ENCODE results near the gene PRPF8. TPM values are rescaled to one million over a fixed set of nuclear protein-coding genes. Genes with fewer than 3 reads are reported as not detected.

The PRPF8 gene
- total and polyA plus RNA-seq, 2 of the 13 experiments (the other 11 are each of a cell fraction or from before 2014, with no cell fraction given), result 112 to 179 TPM

- in situ Hi-C loops (cut with HindIII; ENCODE audit: extremely low pct_ligation_motif_present, low pct_unique_long_range_greater_than_20kb) (no loop called here), intact Hi-C loops (cut with micrococcal nuclease; ENCODE audit: unreplicated experiment) (no loop called here)
- no peaks in the 10 kb centered on the region for H4K20me1 ChIP-seq (ENCODE audit: insufficient read depth, low read length)
- H2AFZ ChIP-seq (ENCODE audit: low read length), result no peak overlapping the region
- H3K36me3 ChIP-seq (replicated peaks in 1 of 2; ENCODE audit: control insufficient read depth in 1 of 2, insufficient read depth in 2 of 2, low read length in 2 of 2), result no peaks in the 10 kb centered on the region
- DNase-seq (ENCODE audit: low spot score), result no peak
- 73% methylated on average over 6 of the region's 13 CpGs for whole genome bisulfite sequencing (ENCODE audit: low lambda C conversion rate)
- H3K4me1 ChIP-seq (ENCODE audit: insufficient read depth, low read length), result peaks cover 70% of the 10 kb centered on the region
- peak overlapping the region; percentile 79 for H3K4me2 ChIP-seq (ENCODE audit: low read depth, low read length)
- H3K9ac ChIP-seq (ENCODE audit: insufficient read depth, low read depth, low read length), result peak overlapping the region; percentile 43
- ATAC-seq, result no peak
- no peaks in the 10 kb centered on the region for H3K79me2 ChIP-seq (ENCODE audit: insufficient read depth, low read length)
- ChIA-PET CTCF (ENCODE audit: low intra/inter-chr PET ratio, low total read pairs) (no interaction called here), POLR2A (interaction anchor here (1.0 to 1.7 kb wide), 2 partner anchors 46 to 72 kb away, joined by 3 to 4 read pairs; no protein-coding TSS in a partner anchor)
- peak overlapping the region; percentile 50 to 76 (median 51); a peak in 5 of 6 replicates for H3K4me3 ChIP-seq (replicated peaks in 1 of 3; ENCODE audit: insufficient read depth in 1 of 3, low read depth in 2 of 3, low read length in 3 of 3)
- H3K9me3 ChIP-seq (ENCODE audit: low read length), result no peaks in the 10 kb centered on the region
- FAIRE-seq, result no peak
- H3K27ac ChIP-seq (ENCODE audit: extremely low read length, insufficient read depth, low read length), result no peak overlapping the region
- TF ChIP-seq SMARCC2 (IDR thresholded peaks at IDR 0.05) (no peak), AHDC1 (CRISPR knock-in tag; IDR thresholded peaks at IDR 0.05; ENCODE audit: borderline replicate concordance) (no peak), ZNF33B (CRISPR knock-in tag; IDR thresholded peaks at IDR 0.05) (no peak), ARNTL (CRISPR knock-in tag; IDR thresholded peaks at IDR 0.05) (0 out of 2 replicates have a peak, but pooled peaks have one; percentile 15), ARNT2 (CRISPR knock-in tag; IDR thresholded peaks at IDR 0.05; ENCODE audit: low read depth) (0 out of 2 replicates have a peak, but pooled peaks have one; percentile 17), ZBTB38 (CRISPR knock-in tag; IDR thresholded peaks at IDR 0.05) (0 out of 2 replicates have a peak, but pooled peaks have one; percentile 8), HNRNPL (IDR thresholded peaks at IDR 0.05; ENCODE audit: low read depth, low read length) (0 out of 2 replicates have a peak, but pooled peaks have one; percentile 14)
- TF ChIP-seq, protein P1, sequence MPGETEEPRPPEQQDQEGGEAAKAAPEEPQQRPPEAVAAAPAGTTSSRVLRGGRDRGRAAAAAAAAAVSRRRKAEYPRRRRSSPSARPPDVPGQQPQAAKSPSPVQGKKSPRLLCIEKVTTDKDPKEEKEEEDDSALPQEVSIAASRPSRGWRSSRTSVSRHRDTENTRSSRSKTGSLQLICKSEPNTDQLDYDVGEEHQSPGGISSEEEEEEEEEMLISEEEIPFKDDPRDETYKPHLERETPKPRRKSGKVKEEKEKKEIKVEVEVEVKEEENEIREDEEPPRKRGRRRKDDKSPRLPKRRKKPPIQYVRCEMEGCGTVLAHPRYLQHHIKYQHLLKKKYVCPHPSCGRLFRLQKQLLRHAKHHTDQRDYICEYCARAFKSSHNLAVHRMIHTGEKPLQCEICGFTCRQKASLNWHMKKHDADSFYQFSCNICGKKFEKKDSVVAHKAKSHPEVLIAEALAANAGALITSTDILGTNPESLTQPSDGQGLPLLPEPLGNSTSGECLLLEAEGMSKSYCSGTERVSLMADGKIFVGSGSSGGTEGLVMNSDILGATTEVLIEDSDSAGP (CRISPR knock-in tag; IDR thresholded peaks at IDR 0.05; ENCODE audit: borderline replicate concordance), result 0 out of 2 replicates have a peak, but pooled peaks have one; percentile 20
- BruUV-seq (replicated peaks), result no TSS peak
- peaks cover 1 to 23% of the 10 kb centered on the region in 2 experiments; a peak in 3 of 5 replicates for H3K27me3 ChIP-seq (ENCODE audit: control insufficient read depth in 1 of 2, insufficient read depth in 2 of 2, low read length in 2 of 2)
These were observed 40.6 kb downstream of the PRPF8 start for GRCh38 chr17:1643999-1644492.
